Mesodermal cell (in vitro differentiated cells): ENCODE measurements around the gene SLC13A2.
A peak's percentile ranks its signal among the peaks of the same experiment; 100 is the strongest.
"Not testable (repeated sequence)": the region's sequence is repeated elsewhere in the genome, so short reads cannot be mapped to it uniquely, and the experiment has no call there.

Source experiments
- H3K27ac ChIP-seq: 2 replicates; pipeline ENCODE4 v1.7.0; 2013; ENCODE audit warnings: mild to moderate bottlenecking, low read depth, low read length, moderate library complexity; ENCODE audit not compliant: severe bottlenecking
- H3K36me3 ChIP-seq: 2 replicates; pipeline ENCODE4 v1.7.1; 2013; ENCODE audit warnings: mild to moderate bottlenecking, low read length, moderate library complexity; ENCODE audit not compliant: control insufficient read depth, insufficient read depth
- H3K4me1 ChIP-seq: one replicate; pipeline ENCODE4 v1.7.1; 2013; ENCODE audit warnings: mild to moderate bottlenecking, low read length; ENCODE audit not compliant: insufficient read depth, control insufficient read depth, poor library complexity, severe bottlenecking
- H3K4me3 ChIP-seq: 2 replicates; pipeline ENCODE4 v1.7.0; 2013; ENCODE audit warnings: low read length, control low read depth, mild to moderate bottlenecking; ENCODE audit not compliant: insufficient read depth, poor library complexity, severe bottlenecking; ENCODE audit errors: extremely low read depth
- H3K9me3 ChIP-seq: 2 replicates; pipeline ENCODE4 v1.7.1; 2013; ENCODE audit warnings: mild to moderate bottlenecking, low read length, moderate library complexity; ENCODE audit not compliant: control insufficient read depth
- WGBS, 2 experiments: methylation state at CpG; one replicate each; pipeline ENCODE4 v1.1.5; 2013; ENCODE audit warnings: missing lambda C conversion rate in 2 of 2; ENCODE audit not compliant: insufficient coverage in 2 of 2; 5-methylcytosine and 5-hydroxymethylcytosine counted together

SLC13A2 gene

DNA sequence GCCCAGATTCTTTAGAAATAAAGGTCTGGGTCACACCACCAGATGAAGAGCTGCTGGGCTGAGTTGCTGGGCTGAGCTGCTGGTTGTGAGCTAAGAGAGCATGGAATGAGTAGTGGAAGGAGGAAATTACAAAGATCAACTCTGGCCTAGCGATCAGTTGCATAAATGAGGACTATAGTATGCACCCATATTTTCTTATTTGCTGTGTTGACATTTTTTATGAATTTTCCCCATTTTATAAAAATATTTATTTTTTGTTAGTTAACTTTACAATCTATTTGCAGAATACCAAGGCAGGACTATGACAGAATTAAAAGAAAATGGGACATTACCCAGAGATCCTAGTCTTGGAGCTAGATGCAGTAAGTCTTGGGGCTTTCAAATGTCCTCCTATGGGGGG is 23.6 kb upstream of the SLC13A2 start:
- Histone ChIP-seq H3K4me3 (no peak overlapping the region), H3K27ac (no peak overlapping the region), H3K36me3 (no peaks in the 10 kb centered on the region), H3K9me3 (no peaks in the 10 kb centered on the region), H3K4me1 (no peaks in the 10 kb centered on the region)
- WGBS, 2 experiments, result no CpG with 5 or more reads among the region's 1 CpG

DNA sequence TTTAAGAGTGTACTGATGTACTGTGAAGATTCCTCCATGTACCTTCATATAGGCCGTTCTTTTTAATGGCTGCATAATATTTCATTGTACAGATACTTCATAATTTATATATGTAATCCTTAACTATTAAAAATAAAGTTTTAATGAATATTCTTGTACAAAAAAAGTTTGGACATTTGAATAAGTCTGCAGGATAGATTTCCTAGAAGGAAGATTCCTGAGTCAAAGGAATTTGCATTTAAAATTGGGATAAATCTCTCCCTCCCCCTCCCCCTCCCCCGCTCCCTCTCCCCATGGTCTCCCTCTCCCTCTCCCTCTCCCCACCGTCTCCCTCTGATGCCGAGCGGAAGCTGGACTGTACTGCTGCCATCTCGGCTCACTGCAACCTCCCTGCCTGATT is 15.6 kb upstream of the SLC13A2 start:
- Histone ChIP-seq H3K4me3 (no peak overlapping the region), H3K9me3 (peaks cover 4% of the 10 kb centered on the region), H3K36me3 (no peaks in the 10 kb centered on the region), H3K27ac (no peak overlapping the region), H3K4me1 (no peaks in the 10 kb centered on the region)
- 94% methylated on average over 3 of the region's 6 CpGs; no CpG with 5 or more reads in 1 of the 2 experiments for WGBS, 2 experiments

DNA sequence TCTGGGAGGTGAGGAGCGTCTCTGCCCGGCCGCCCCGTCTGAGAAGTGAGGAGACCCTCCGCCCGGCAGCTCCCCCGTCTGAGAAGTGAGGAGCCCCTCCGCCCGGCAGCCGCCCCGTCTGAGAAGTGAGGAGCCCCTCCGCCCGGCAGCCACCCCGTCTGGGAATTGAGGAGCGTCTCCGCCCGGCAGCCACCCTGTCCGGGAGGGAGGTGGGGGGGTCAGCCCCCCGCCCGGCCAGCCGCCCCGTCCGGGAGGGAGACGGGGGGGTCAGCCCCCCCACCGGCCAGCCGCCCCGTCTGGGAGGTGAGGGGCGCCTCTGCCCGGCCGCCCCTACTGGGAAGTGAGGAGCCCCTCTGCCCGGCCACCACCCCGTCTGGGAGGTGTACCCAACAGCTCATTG is 14.6 kb upstream of the SLC13A2 start:
- H3K9me3 ChIP-seq, H3K27ac ChIP-seq, H3K4me1 ChIP-seq, H3K4me3 ChIP-seq, H3K36me3 ChIP-seq: not testable (repeated sequence)
- 92 to 97% methylated on average over 7 to 21 of the region's 32 CpGs for WGBS, 2 experiments

DNA sequence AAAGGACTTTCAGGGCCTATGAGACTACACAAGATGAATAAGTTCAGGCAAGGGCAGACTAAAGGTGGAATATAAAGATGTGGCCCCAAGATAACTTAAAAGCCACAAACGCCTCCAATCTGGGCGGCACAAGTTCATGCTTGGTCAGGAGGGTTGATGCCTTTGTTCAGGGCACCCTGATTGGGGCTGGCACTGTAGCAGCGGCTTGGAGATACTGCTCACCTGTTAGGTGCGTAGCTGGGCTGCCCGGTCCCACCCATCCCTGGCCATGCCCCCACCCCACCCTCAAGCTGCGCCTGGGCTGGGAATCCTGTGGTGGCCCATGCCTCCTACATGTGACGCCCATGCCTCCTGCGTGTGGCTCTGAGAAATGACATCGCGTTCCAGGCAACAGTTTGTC is 12.5 kb upstream of the SLC13A2 start:
- H3K4me3 ChIP-seq, result no peak overlapping the region
- no peaks in the 10 kb centered on the region for H3K36me3 ChIP-seq
- peaks cover 4% of the 10 kb centered on the region for H3K9me3 ChIP-seq
- H3K27ac ChIP-seq, result no peak overlapping the region
- WGBS, 2 experiments, result 93 to 96% methylated on average over 5 to 7 of the region's 10 CpGs
- no peaks in the 10 kb centered on the region for H3K4me1 ChIP-seq

DNA sequence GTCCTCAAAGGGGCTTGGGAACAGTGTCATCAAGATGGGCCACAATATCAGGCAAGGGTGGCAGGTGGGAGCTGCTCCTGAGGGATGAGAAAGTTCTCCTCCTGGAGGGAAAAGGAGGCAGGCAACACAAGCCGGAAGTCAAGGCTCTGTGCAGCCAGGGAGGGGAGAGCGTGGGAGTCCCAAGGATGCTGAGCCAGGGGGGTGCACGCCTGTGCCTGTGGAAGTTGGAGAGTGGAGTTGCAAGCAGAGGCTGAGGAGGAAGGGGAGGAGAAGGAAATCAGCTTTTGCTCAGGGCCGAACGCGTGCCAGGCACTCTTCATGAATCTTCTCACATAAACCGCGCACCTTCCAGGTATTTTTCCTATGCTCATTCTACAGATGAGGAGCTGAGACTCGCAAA is 7.4 kb upstream of the SLC13A2 start:
- Histone ChIP-seq H3K4me1 (peaks cover 11% of the 10 kb centered on the region), H3K27ac (no peak overlapping the region), H3K36me3 (no peaks in the 10 kb centered on the region), H3K4me3 (no peak overlapping the region), H3K9me3 (no peaks in the 10 kb centered on the region)
- WGBS, 2 experiments, result 84 to 89% methylated on average over 3 to 9 of the region's 9 CpGs

DNA sequence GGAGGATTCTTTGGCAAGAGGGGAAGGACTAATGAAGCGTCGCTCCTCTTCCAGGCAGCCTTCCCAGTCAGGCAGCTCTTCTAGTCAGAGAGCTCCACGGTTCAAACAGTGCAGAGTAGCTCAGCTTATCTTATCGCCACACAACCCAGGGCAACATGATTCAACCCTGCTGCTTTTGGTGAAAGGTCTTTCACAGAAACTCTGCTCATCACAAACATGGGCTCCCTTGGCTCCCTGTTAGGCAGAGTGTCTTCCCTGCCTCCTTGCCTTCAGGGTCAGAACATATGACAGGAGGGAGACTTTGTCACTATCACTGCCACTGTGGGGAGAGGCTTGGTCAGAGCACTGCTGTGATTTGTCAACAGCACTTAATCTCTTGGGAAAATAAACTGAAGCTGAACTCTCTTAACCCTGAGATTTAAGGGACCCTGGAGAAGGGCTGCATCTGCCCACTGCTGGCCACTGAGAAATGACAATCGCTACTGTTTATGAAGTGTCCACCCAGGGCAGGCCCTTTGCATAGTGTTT is 6.9 kb upstream of the SLC13A2 start:
- WGBS, 2 experiments, result 66 to 67% methylated on average over 3 to 5 of the region's 5 CpGs
- Histone ChIP-seq H3K27ac (peak overlapping the region; percentile 47), H3K4me3 (no peak overlapping the region), H3K36me3 (no peaks in the 10 kb centered on the region), H3K4me1 (peaks cover 13% of the 10 kb centered on the region), H3K9me3 (no peaks in the 10 kb centered on the region)

DNA sequence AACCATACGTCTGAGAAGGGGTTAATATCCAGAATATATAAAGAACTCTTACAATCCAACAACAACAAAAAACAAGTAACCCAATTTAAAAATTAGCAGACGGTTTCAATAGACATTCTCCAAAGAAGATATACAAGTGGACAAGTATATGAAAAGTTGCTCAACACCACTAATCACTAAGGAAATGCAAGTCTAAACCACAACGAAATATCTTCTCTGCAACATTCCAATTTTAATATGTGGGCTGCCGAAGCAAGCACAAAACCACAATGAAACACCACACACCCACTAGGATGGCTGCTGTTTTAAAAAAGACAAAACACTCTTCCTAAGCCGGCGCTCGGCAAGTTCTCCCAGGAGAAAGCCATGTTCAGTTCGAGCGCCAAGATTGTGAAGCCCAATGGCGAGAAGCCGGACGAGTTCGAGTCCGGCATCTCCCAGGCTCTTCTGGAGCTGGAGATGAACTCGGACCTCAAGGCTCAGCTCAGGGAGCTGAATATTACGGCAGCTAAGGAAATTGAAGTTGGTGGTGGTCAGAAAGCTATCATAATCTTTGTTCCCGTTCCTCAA is 5.9 kb upstream of the SLC13A2 start:
- 90 to 95% methylated on average over 8 to 11 of the region's 17 CpGs for WGBS, 2 experiments
- H3K4me1 ChIP-seq, result peaks cover 13% of the 10 kb centered on the region
- no peak overlapping the region for H3K4me3 ChIP-seq
- no peaks in the 10 kb centered on the region for H3K9me3 ChIP-seq
- no peaks in the 10 kb centered on the region for H3K36me3 ChIP-seq
- no peak overlapping the region for H3K27ac ChIP-seq

DNA sequence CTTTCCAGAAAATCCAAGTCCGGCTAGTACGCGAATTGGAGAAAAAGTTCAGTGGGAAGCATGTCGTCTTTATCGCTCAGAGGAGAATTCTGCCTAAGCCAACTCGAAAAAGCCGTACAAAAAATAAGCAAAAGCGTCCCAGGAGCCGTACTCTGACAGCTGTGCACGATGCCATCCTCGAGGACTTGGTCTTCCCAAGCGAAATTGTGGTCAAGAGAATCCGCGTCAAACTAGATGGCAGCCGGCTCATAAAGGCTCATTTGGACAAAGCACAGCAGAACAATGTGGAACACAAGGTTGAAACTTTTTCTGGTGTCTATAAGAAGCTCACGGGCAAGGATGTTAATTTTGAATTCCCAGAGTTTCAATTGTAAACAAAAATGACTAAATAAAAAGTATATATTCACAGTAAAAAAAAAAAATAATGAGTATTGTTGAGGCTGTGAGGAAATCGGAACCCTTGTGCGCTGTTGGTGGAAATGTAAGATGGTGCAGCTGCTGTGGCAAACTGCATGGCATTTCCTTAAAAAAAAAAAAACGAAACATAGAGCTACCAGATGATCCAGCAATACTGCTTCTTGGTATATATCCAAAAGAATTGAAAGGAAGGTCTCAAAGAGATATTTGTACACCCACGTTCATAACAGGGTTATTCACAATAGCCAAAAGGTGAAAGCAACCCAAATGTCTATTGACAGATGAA is 5.3 kb upstream of the SLC13A2 start:
- not testable (repeated sequence) for H3K27ac ChIP-seq, H3K36me3 ChIP-seq, H3K4me3 ChIP-seq, H3K9me3 ChIP-seq
- 91 to 92% methylated on average over 5 to 8 of the region's 20 CpGs for WGBS, 2 experiments
- H3K4me1 ChIP-seq, result peaks cover 13% of the 10 kb centered on the region

DNA sequence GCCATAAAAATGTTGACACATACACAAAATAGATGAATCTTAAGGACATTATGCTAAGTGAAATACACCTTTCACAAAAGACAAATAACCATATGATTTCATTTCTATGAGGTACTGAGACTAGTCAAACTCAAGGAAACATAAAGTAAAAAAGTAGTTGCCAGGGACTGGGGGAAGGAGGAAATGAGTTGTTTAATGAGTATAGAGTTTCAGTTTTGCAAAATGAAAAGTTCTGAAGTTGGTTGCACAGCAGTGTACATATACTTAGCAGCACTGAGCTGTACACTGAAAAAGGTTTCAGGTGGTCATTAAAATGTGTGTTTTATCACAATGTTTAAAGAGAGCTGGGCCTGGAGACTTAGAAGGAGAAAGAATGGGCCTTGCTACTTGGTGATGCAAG is 4.7 kb upstream of the SLC13A2 start:
- Histone ChIP-seq H3K27ac (no peak overlapping the region), H3K9me3 (no peaks in the 10 kb centered on the region), H3K4me3 (no peak overlapping the region), H3K36me3 (no peaks in the 10 kb centered on the region), H3K4me1 (peaks cover 13% of the 10 kb centered on the region)

DNA sequence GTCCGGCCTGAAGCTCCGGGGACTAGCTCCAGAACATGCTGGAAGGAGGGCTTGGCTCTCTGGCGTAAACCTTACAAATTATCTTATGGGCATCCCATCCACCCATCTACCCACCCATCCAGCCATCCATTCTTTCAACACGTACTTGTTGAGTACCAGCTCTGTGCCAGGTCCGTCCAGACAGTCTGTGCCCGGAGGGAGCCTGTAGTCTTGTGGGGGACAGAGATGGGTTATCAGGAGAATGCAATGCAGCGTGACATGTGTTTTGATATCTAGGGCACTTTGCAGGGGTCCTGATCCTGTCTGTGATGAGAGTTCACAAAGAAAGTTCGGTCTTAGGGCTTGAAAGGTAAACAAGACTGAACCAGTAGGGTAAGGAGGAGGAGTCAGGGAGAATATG is 4.1 kb upstream of the SLC13A2 start:
- Histone ChIP-seq H3K36me3 (no peaks in the 10 kb centered on the region), H3K4me1 (peaks cover 13% of the 10 kb centered on the region), H3K9me3 (no peaks in the 10 kb centered on the region), H3K4me3 (no peak overlapping the region), H3K27ac (no peak overlapping the region)
- WGBS, 2 experiments, result 88 to 92% methylated on average over 6 to 7 of the region's 8 CpGs

DNA sequence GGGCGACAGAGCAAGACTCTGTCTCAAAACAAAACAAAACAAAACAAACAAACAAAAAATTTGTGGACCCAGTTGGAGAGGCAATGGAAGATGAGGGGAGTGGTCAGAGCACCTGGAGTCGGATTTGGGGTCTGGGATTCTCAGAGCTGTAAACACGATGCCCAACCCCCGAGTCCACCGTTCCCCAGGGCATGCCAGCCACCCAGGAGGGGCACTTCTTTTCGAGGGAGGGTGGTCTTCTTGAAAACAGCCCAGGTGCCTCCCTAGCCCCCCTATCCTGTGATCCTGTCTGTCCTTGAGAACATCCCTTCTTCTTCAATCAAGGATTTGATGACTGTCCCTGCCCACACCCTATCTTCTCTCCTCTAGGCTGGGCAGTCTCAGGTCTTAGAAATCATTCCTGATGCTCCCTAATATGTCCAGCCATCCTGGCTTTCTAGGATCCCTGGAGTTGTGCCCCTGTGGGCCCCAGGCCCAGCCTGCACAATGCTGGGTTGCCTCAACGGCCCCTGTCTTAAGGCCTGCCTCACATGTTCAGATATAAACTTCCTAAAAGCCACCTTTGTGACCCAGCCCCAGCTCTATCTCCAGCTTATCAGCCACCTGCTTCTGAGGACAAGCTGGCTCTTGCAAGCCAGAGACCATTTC is 3.1 kb upstream of the SLC13A2 start:
- no peak overlapping the region for H3K27ac ChIP-seq
- WGBS, 2 experiments, result 90 to 95% methylated on average over 6 of the region's 7 CpGs
- no peaks in the 10 kb centered on the region for H3K9me3 ChIP-seq

More for the DNA sequence above, 3.1 kb upstream of the SLC13A2 start:
- Histone ChIP-seq H3K36me3 (no peaks in the 10 kb centered on the region), H3K4me1 (peaks cover 13% of the 10 kb centered on the region), H3K4me3 (no peak overlapping the region)
